HG03442 (cell line): ENCODE results near the gene ZDHHC22.
"Not testable (repeated sequence)": the region's sequence is repeated elsewhere in the genome, so short reads cannot be mapped to it uniquely, and the experiment has no call there.

Experiments used
- ATAC-seq: cut with Tn5 transposase; IDR thresholded peaks from one replicate; pipeline ENCODE4 v1.9.1; 2021; ENCODE audit warnings: mild to moderate bottlenecking, moderate library complexity; ENCODE audit not compliant: unreplicated experiment

Gene ZDHHC22

GRCh38 chr14:77141214-77142004 lies at the start of gene ZDHHC22:
Gene ZDHHC22 (minus strand): TSS chr14:77141791. CDS start chr14:77139738, 2,053 bp downstream.
- ATAC-seq = no peak

- no peak for ATAC-seq
Observed at GRCh38 chr14:77190977-77191376, 49.4 kb upstream of the ZDHHC22 start.

DNA sequence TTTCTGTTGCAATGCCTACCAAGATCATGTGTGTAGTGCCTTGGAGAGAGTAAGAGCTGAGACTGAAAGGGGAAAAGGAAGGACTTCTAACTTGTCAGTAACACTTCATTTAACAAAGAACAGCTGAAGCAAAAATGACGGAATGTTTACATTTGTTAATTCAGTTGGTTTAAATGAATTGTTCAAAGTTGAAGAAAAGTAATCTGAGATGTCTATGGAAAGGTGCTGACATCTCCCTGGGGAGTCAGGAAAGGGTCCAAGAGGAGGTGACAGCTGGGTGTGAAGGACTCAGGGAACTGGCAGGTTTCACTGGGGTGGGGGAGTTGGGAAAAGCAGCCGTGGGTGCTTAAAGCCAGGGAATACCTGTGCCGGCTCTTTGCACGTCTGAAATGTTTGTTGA lies 47.9 kb upstream of the ZDHHC22 start:
- ATAC-seq = no peak

- no peak for ATAC-seq
Observed at GRCh38 chr14:77187649-77188012, 46.0 kb upstream of the ZDHHC22 start.

- ATAC-seq = no peak
Observed at GRCh38 chr14:77186911-77187648, 45.5 kb upstream of the ZDHHC22 start.

DNA sequence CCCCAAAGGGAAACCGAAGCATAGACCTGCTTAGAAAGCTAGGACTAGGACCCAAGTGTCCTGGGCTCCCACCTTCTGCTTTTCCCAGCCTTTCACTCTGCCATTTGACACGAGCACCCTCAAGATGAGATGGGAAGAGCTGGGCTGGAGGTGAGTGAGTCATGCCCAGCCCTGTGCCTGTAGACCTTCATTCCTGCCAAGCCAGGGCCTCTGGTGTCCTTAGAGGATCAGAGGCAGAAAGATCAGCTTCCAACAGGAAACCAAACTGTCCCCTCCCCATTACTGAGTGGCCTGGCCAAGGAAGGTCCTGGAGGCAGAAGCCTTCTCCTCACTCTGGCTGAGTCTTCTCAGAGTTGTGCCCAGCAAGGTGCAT lies 43.5 kb upstream of the ZDHHC22 start:
- ATAC-seq = no peak

- no peak for ATAC-seq
Observed at GRCh38 chr14:77184396-77185092, 43.0 kb upstream of the ZDHHC22 start.

GRCh38 chr14:77183896-77184295 lies 42.3 kb upstream of the ZDHHC22 start:
- no peak for ATAC-seq

DNA sequence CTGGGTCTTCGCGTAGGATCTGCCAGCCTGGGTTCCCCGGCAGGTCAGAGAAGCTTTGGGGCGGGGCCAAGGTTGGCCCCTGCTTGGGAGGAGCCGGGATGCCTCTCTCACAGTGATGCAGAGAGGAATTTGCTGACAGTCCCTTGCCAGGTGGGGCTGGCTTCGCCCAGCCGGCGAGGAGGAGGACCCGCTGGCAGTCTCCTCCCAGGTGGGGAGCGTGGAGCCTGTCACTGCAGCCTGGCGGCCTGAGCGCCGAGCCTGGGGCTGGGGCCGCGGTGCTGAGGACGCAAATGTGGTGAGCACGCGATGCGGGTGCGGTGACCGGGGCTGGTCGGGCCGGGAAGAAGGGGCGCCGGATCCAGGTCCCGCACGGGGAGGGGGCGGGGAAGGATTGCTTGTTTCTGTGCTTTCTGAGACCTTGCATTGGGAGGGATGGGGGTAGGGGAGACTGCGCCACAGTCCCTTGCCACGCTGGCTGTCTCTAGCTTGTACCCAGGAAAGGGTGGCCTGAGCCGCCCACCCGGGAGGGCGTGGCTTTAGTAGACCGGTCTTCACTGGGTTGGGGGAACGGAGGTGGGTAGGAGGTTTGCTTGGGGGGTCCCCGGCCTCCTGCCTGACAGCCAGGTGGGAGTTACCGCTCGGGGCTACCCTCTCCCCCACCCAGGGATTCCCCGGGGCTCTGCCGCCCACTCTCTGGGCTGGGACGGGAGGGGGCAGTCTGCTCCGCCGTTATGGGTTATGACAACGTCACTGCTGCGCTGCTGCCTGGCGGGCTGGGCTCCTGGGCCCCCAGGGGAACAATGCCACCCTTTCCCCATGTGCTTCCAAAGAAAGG lies 40.2 kb upstream of the ZDHHC22 start, which contains the start of gene TMEM63C:
TSS of gene TMEM63C (plus strand) at position 196 of the 835 bp plus-strand sequence. CDS start 37,016 bp downstream, outside the sequence.
- ATAC-seq = peak; percentile 73

DNA sequence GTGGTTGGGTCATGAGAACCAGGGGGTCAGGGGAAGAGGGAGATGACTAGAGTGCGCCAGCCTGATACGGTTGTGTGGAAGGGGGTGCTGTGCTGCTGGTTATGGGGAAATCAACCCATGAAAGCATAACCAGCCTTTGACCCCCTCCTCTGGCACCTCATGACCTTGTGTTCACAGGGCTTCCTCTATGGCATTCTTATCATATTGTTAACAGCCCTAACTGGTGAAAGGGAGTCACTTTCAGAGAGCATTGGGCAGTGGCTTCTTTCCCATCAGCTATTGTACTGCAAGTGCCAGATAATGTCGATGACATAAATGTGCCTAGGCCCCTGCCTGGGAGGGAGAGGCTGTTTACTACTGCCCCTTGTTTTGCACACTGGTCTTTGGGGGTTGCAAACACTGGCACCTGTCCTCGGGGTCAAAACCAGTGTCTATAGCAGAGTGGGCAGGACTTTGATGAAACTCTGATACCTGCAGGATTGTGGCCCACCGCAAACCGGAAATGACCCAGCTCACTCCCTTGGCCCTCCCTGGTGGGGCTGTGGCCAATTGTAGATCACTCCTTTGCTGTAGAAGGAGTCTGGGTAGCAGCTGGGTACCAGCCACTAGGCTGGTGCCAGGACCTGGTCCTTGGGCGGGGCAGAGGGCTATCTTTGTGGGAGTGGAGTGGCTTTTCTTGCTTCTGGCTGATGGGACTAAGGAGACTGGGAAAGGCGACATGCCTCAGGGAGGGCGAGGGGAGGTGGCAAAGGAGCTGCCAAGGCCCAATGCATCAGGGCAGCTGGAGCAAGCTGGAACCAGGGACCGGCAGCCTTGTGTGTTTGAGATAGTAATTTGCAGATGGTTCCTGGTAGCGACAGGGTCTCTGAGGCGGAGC lies 39.4 kb upstream of the ZDHHC22 start:
- no peak for ATAC-seq

GRCh38 chr14:77178656-77179055 lies 37.1 kb upstream of the ZDHHC22 start:
- no peak for ATAC-seq

DNA sequence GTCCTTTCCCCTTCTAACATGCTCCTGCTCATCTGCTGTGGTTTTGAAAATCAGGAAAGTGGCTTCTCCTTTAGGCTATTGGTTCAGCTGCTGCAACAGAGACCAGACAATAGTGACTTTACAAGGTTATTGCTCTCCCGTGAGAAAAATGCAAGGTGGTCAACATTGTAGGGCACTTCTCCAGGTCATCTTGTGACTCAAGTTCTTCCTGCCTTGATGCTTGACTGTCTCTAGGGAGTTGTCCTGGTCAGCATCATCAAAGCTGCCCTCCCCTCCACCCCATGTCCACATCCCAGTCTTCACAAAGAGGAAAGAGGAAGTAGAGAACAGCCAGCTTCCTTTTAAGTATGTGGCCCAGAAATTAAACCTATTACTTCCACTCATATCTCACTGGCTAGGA lies 36.1 kb upstream of the ZDHHC22 start:
- ATAC-seq = no peak

DNA sequence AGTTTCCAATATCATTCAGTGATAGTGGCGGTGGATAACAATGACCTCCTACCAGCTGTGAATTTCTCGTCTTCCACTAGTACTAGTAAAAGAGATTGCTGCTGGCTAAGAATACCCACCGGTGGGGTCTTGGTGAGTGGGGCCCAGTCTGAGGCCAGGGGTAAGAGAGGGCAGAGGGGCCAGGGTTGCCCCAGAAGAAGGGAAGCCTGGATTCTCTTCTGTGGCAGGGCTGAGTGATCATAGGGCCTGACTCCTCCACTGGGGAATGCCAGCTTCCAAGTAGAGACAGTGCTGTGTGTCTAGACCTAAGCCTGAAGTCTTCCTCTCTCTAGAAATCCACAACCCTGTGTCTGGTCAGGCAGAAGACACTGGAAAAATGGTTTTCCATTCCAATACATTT lies 34.3 kb upstream of the ZDHHC22 start:
- no peak for ATAC-seq

DNA sequence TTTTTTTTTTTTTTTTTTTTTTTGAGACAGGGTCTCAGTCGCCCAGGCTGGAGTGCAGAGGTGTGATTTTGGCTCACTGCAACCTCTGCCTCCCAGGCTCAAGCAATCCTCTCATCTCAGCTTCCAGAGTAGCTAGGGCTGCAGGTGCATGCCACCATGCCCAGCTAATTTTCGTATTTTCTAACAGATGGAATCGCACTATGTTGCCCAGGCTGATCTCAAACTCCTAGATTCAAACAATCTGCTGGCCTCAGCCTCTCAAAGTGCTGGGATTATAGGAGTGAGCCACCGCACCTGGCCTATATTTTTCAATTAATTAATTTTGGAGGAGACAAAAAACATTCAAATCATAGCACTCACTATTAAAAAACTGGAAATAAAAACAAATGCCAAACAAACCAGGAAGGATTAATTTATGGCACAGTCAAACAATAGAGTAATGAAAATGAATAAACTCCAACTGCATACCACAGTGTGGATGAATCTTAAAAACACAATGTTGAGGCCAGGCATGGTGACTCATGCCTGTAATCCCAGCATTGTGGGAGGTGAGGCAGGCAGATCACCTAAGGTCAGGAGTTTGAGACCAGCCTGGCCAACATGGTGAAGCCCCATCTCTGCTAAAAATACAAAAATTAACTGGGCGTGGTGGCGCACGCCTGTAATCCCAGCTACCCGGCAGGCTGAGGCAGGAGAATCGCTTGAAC lies 32.5 kb upstream of the ZDHHC22 start:
- not testable (repeated sequence) for ATAC-seq

DNA sequence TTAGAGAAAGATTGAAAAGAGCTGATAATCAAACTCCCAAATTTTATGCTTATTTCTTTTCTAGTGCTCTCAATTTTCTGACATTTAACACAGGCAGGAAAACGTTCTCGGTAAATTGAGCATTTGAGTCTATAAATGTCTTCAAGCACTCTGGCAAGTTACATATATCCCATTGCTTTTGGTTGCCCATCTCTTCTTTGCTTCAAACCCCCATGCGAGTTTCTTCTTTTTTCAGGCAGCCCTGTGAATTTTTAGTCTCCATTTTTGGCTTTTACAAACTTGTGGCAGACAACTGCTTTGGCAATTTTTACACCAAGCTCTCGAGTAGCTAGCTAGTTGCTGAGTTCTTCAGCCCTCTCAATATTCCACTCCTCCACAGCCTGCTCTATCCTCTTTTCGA lies 31.3 kb upstream of the ZDHHC22 start:
- ATAC-seq = no peak

DNA sequence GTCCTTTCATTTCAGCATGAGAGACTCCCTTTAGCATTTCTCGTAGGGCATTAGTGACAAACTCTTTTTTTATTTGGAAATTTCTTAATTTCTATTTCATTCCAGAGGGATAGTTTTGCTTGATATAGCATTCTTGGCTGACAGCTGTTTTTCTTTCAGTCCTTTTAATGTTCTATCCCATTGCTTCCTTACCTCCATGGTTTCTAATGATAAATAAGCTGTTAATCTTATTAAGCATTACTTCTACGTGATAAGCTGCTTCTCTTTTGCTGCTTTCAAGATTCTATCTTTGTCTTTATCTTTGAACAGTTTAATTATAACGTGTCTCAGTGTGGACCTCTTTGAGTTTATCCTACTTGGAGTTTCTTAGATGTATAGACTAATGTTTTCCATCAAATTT lies 28.5 kb upstream of the ZDHHC22 start:
- no peak for ATAC-seq

- ATAC-seq = no peak
Observed at GRCh38 chr14:77161011-77161410, 19.4 kb upstream of the ZDHHC22 start.

DNA sequence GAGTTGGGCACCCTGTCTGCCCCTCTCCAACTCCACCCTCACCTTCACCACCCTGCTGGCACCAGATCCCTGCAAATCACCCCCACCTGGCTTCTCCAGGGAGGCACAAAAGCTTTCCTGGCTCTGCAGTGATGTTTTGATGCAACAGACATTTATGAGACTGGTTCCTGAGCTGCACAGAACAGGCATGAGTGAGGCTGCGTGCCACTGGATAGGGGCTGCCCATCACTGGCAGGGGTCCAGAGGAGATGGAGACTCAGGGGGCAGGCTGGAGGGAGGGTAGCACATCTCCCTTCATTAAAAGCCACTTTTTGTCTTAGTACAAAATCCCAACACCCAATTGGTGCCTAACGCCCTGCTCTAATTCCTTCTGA lies 17.3 kb upstream of the ZDHHC22 start:
- ATAC-seq = no peak

GRCh38 chr14:77158175-77158881 lies 16.7 kb upstream of the ZDHHC22 start:
- no peak for ATAC-seq
